ENCODE data around the gene UTRN.

The UTRN gene

DNA sequence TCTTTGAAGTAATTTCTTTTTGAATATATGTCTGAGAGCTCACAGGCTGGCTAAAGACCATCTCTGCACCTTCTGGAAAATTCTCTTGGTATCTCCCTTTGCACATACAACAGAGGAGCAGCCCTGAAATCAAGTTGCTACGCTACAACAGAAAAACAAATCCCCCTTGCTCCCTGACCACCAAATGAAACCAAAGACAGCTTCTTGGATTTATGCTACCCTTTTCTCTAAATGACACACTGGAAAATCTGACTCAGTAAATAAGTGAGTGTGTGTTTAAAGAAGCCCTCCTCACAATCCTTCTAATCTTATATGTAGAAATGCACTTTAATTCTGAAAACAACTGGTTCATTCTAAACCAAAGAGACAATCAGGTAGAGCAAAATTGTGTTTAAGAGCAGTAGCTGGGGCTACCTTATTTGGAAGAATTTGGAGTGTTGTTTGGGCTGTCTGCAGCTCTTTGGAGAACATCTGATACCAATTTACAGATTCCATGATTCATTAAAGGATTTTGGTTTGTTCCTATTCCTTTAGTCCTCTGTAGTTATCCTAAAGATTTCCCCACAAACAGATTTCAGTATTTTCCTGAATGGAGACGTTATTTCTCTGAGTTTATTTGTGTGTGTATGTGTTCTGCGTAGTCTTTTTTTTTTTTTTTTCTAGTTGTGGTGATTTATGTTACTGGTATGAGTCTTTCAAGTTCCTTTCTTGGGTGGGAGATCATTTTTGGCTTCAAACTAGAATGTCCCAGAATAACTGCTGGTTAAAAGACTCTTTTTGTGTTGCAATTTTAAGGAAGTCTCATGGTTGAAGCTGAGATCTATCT lies 36.4 kb upstream of the UTRN start:
- Histone ChIP-seq H3K4me2 (ENCODE audit: low read length) (no peak overlapping the region), H3K36me3 (replicated peaks; ENCODE audit: low read depth, low read length) (no peaks in the 10 kb centered on the region), H3K4me1 (ENCODE audit: low read length) (peaks cover 9% of the 10 kb centered on the region), H3K9ac (ENCODE audit: low read length) (no peak overlapping the region), H4K20me1 (ENCODE audit: insufficient read depth, low read length) (no peaks in the 10 kb centered on the region), H3K79me2 (ENCODE audit: low read length) (no peaks in the 10 kb centered on the region), H3K27ac (ENCODE audit: low read length) (no peak overlapping the region), H3K9me3 (ENCODE audit: insufficient read depth, low read length) (no peaks in the 10 kb centered on the region), H3K4me3 (ENCODE audit: low read length) (no peak overlapping the region), H3K27me3 (ENCODE audit: low read depth, low read length) (no peaks in the 10 kb centered on the region), H2AFZ (ENCODE audit: low read depth, low read length) (no peak overlapping the region)
- no peak for TF ChIP-seq EZH2phosphoT487 (IDR thresholded peaks at IDR 0.05; ENCODE audit: low read depth)
- TF ChIP-seq, protein P1, sequence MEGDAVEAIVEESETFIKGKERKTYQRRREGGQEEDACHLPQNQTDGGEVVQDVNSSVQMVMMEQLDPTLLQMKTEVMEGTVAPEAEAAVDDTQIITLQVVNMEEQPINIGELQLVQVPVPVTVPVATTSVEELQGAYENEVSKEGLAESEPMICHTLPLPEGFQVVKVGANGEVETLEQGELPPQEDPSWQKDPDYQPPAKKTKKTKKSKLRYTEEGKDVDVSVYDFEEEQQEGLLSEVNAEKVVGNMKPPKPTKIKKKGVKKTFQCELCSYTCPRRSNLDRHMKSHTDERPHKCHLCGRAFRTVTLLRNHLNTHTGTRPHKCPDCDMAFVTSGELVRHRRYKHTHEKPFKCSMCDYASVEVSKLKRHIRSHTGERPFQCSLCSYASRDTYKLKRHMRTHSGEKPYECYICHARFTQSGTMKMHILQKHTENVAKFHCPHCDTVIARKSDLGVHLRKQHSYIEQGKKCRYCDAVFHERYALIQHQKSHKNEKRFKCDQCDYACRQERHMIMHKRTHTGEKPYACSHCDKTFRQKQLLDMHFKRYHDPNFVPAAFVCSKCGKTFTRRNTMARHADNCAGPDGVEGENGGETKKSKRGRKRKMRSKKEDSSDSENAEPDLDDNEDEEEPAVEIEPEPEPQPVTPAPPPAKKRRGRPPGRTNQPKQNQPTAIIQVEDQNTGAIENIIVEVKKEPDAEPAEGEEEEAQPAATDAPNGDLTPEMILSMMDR (IDR thresholded peaks at IDR 0.05; ENCODE audit: low read depth, low read length) = no peak

DNA sequence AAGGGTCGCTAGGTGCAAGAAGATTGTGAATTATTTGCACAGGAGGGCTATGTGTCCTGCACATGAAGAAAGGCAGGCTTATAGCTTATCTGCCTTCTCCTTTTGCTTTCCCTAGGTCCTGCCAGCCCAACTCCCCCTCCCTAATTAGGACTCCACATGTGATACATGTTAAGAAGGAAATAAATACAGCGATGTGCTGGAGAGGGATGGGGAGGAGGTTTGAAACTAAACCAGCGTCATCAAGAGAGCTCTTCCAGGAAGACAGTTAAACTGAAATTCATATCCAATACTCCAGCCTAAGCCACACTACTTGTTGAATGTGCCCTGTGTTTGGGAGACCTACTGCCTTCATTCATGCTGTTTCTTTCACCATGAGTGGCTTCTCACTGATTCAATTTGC lies 34.9 kb upstream of the UTRN start:
- TF ChIP-seq EZH2phosphoT487 (IDR thresholded peaks at IDR 0.05; ENCODE audit: low read depth) = no peak
- TF ChIP-seq, protein P1 (IDR thresholded peaks at IDR 0.05; ENCODE audit: low read depth, low read length) = no peak
- no peaks in the 10 kb centered on the region for H3K27me3 ChIP-seq (ENCODE audit: low read depth, low read length)
- H4K20me1 ChIP-seq (ENCODE audit: insufficient read depth, low read length) = no peaks in the 10 kb centered on the region
- no peak overlapping the region for H2AFZ ChIP-seq (ENCODE audit: low read depth, low read length)
- no peaks in the 10 kb centered on the region for H3K36me3 ChIP-seq (replicated peaks; ENCODE audit: low read depth, low read length)
- peaks cover 9% of the 10 kb centered on the region for H3K4me1 ChIP-seq (ENCODE audit: low read length)
- H3K9ac ChIP-seq (ENCODE audit: low read length) = no peak overlapping the region
- H3K79me2 ChIP-seq (ENCODE audit: low read length) = no peaks in the 10 kb centered on the region
- no peak overlapping the region for H3K4me3 ChIP-seq (ENCODE audit: low read length)
- H3K4me2 ChIP-seq (ENCODE audit: low read length) = no peak overlapping the region
- no peaks in the 10 kb centered on the region for H3K9me3 ChIP-seq (ENCODE audit: insufficient read depth, low read length)
- H3K27ac ChIP-seq (ENCODE audit: low read length) = no peak overlapping the region

DNA sequence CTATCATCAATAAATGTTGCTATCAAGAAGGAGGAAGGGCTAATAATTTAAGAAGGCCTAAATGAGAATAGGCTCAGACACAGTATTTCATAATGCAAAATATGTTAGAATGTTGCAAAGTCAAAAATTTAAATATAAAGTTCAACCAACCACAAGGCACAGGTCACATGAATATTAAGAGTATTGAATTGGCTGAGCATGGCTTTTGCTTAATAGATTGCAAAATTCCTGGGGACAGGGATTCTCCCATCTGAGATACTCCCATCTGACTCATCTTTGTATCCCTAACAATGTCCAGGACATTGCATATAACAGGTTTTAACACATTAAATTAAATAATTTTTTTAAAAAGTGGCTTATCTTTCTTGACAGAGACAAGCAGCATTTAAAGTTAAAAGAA lies 32.9 kb upstream of the UTRN start:
- Histone ChIP-seq H4K20me1 (ENCODE audit: insufficient read depth, low read length) (no peaks in the 10 kb centered on the region), H3K9ac (ENCODE audit: low read length) (no peak overlapping the region), H3K36me3 (replicated peaks; ENCODE audit: low read depth, low read length) (no peaks in the 10 kb centered on the region), H3K27me3 (ENCODE audit: low read depth, low read length) (no peaks in the 10 kb centered on the region), H3K4me2 (ENCODE audit: low read length) (no peak overlapping the region), H3K79me2 (ENCODE audit: low read length) (no peaks in the 10 kb centered on the region), H3K9me3 (ENCODE audit: insufficient read depth, low read length) (no peaks in the 10 kb centered on the region), H2AFZ (ENCODE audit: low read depth, low read length) (no peak overlapping the region), H3K4me1 (ENCODE audit: low read length) (peaks cover 9% of the 10 kb centered on the region), H3K27ac (ENCODE audit: low read length) (no peak overlapping the region), H3K4me3 (ENCODE audit: low read length) (no peak overlapping the region)
- no peak for TF ChIP-seq EZH2phosphoT487 (IDR thresholded peaks at IDR 0.05; ENCODE audit: low read depth)
- TF ChIP-seq, protein P1 (IDR thresholded peaks at IDR 0.05; ENCODE audit: low read depth, low read length) = no peak

DNA sequence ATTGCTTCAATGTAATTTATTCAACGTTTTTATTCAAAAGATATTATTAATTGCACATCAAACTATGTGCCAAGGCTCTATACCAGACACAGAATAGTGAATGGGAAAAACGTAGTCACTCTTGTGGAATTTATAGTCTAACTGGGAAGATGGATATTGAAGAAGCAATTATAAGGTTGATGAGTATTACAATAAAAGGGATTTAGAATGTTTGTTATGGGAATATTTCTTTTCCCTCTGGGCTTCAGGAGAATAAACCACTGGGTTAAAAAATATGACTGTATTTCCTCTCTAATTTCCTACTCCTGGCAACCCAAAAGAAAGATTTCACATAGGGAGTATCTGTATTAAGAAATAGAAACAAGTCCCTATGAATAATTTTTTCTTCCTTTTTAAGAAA lies 25.1 kb upstream of the UTRN start:
- H3K9me3 ChIP-seq (ENCODE audit: insufficient read depth, low read length) = no peaks in the 10 kb centered on the region
- H3K9ac ChIP-seq (ENCODE audit: low read length) = no peak overlapping the region
- H3K27me3 ChIP-seq (ENCODE audit: low read depth, low read length) = peaks cover 4% of the 10 kb centered on the region
- H4K20me1 ChIP-seq (ENCODE audit: insufficient read depth, low read length) = no peaks in the 10 kb centered on the region
- H2AFZ ChIP-seq (ENCODE audit: low read depth, low read length) = no peak overlapping the region
- H3K4me1 ChIP-seq (ENCODE audit: low read length) = peaks cover 2% of the 10 kb centered on the region
- no peaks in the 10 kb centered on the region for H3K36me3 ChIP-seq (replicated peaks; ENCODE audit: low read depth, low read length)
- TF ChIP-seq EZH2phosphoT487 (IDR thresholded peaks at IDR 0.05; ENCODE audit: low read depth) = no peak
- TF ChIP-seq, protein P1 (IDR thresholded peaks at IDR 0.05; ENCODE audit: low read depth, low read length) = no peak
- H3K27ac ChIP-seq (ENCODE audit: low read length) = no peak overlapping the region
- H3K79me2 ChIP-seq (ENCODE audit: low read length) = no peaks in the 10 kb centered on the region
- no peak overlapping the region for H3K4me2 ChIP-seq (ENCODE audit: low read length)
- no peak overlapping the region for H3K4me3 ChIP-seq (ENCODE audit: low read length)

Measured in OCI-LY3 (cell line).